ENCODE measurements around the gene ZNF512B.

DNA sequence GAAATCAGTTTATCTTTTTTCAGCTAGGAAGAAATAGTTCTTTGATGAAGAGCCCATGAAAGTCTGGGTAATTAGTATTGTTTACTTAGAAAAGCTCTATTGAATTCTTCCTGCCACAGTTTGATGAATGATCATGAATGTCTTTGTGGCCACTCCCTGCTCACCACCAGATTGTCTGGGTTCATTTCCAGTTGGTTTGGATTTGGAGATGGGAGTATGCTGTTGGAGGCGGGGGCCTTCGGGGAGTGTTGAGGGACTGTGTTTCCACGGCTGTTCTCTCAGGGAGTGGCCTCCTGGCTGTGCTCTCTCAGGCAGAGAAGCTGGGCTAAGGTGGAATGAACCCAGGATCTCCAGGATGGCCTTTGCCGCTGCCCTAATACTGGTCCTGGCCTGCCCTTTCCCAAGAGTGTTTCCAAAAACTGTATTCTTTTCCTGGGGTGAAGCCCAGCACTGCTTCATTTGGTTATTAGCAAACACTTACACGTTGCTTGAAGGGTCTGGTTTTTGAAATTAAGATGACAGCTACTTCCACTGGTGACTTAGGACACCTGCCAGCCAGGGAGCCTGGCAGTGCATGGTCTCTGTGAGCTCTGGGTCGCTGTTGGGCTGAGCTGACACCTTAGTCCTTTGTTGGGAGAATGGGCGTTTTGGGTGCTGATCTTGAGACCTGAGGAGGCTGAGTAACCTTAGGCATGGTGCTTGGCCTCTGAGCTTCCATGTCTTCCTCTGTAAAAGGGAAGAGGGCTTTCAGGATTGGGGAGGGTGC, 34.4 kb upstream of the ZNF512B start:
- TF ChIP-seq, protein P1, sequence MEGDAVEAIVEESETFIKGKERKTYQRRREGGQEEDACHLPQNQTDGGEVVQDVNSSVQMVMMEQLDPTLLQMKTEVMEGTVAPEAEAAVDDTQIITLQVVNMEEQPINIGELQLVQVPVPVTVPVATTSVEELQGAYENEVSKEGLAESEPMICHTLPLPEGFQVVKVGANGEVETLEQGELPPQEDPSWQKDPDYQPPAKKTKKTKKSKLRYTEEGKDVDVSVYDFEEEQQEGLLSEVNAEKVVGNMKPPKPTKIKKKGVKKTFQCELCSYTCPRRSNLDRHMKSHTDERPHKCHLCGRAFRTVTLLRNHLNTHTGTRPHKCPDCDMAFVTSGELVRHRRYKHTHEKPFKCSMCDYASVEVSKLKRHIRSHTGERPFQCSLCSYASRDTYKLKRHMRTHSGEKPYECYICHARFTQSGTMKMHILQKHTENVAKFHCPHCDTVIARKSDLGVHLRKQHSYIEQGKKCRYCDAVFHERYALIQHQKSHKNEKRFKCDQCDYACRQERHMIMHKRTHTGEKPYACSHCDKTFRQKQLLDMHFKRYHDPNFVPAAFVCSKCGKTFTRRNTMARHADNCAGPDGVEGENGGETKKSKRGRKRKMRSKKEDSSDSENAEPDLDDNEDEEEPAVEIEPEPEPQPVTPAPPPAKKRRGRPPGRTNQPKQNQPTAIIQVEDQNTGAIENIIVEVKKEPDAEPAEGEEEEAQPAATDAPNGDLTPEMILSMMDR (IDR thresholded peaks at IDR 0.05): no peak
- TF ChIP-seq SMC3 (IDR thresholded peaks at IDR 0.05) (no peak), JUN (IDR thresholded peaks at IDR 0.05) (no peak), POLR2A (IDR thresholded peaks at IDR 0.05; ENCODE audit: low read length) (no peak), MAFK (IDR thresholded peaks at IDR 0.05; ENCODE audit: partially characterized antibody) (no peak), RCOR1 (IDR thresholded peaks at IDR 0.05; ENCODE audit: low read depth, low read length) (no peak), EP300 (IDR thresholded peaks at IDR 0.05) (no peak), PHF8 (IDR thresholded peaks at IDR 0.05; ENCODE audit: borderline replicate concordance, low read depth) (no peak)
- TF ChIP-seq, protein P2, sequence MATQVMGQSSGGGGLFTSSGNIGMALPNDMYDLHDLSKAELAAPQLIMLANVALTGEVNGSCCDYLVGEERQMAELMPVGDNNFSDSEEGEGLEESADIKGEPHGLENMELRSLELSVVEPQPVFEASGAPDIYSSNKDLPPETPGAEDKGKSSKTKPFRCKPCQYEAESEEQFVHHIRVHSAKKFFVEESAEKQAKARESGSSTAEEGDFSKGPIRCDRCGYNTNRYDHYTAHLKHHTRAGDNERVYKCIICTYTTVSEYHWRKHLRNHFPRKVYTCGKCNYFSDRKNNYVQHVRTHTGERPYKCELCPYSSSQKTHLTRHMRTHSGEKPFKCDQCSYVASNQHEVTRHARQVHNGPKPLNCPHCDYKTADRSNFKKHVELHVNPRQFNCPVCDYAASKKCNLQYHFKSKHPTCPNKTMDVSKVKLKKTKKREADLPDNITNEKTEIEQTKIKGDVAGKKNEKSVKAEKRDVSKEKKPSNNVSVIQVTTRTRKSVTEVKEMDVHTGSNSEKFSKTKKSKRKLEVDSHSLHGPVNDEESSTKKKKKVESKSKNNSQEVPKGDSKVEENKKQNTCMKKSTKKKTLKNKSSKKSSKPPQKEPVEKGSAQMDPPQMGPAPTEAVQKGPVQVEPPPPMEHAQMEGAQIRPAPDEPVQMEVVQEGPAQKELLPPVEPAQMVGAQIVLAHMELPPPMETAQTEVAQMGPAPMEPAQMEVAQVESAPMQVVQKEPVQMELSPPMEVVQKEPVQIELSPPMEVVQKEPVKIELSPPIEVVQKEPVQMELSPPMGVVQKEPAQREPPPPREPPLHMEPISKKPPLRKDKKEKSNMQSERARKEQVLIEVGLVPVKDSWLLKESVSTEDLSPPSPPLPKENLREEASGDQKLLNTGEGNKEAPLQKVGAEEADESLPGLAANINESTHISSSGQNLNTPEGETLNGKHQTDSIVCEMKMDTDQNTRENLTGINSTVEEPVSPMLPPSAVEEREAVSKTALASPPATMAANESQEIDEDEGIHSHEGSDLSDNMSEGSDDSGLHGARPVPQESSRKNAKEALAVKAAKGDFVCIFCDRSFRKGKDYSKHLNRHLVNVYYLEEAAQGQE (IDR thresholded peaks at IDR 0.05): no peak
- TF ChIP-seq, protein P3, sequence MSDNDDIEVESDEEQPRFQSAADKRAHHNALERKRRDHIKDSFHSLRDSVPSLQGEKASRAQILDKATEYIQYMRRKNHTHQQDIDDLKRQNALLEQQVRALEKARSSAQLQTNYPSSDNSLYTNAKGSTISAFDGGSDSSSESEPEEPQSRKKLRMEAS (IDR thresholded peaks at IDR 0.05): no peak
- TF ChIP-seq, protein P4, sequence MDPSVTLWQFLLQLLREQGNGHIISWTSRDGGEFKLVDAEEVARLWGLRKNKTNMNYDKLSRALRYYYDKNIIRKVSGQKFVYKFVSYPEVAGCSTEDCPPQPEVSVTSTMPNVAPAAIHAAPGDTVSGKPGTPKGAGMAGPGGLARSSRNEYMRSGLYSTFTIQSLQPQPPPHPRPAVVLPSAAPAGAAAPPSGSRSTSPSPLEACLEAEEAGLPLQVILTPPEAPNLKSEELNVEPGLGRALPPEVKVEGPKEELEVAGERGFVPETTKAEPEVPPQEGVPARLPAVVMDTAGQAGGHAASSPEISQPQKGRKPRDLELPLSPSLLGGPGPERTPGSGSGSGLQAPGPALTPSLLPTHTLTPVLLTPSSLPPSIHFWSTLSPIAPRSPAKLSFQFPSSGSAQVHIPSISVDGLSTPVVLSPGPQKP (IDR thresholded peaks at IDR 0.05; ENCODE audit: low read depth, low read length): no peak

Data from A549 (cell line).